Fibroblast of pulmonary artery (primary cell): Measurements from ENCODE around the gene HEYL.
A peak's percentile ranks its signal among the peaks of the same experiment; 100 is the strongest.

Experiments
- DNase-seq: peaks from one replicate; pipeline ENCODE4 v3.0.0-alpha.2; 2010; ENCODE audit warnings: low read depth
- H3K4me3 ChIP-seq: replicated peaks from 2 replicates; pipeline ENCODE4 v1.5.1; 2011; ENCODE audit warnings: low read depth, mild to moderate bottlenecking, control low read depth, low read length, moderate library complexity
- CTCF ChIP-seq: IDR thresholded peaks from 2 replicates; pipeline ENCODE4 v1.5.1; 2011; ENCODE audit warnings: mild to moderate bottlenecking, control low read depth, low read length, inconsistent platforms; ENCODE audit errors: missing control alignments

Gene HEYL

GRCh38 chr1:39622427-39622826, 17.0 kb downstream of the HEYL start:
- DNase-seq, result no peak
- TF ChIP-seq CTCF, result no peak
- H3K4me3 ChIP-seq, result no peak overlapping the region

- TF ChIP-seq CTCF, result no peak
- peak; percentile 43 for DNase-seq
- no peak overlapping the region for H3K4me3 ChIP-seq
Observed at GRCh38 chr1:39620659-39621165, 18.7 kb downstream of the HEYL start.

GRCh38 chr1:39617488-39618049, 21.9 kb downstream of the HEYL start:
- H3K4me3 ChIP-seq, result no peak overlapping the region
- no peak for TF ChIP-seq CTCF
- DNase-seq, result no peak

- TF ChIP-seq CTCF, result no peak
- H3K4me3 ChIP-seq, result no peak overlapping the region
- DNase-seq, result no peak
Observed at GRCh38 chr1:39615086-39615673, 24.3 kb downstream of the HEYL start.

GRCh38 chr1:39614488-39614887, 25.0 kb downstream of the HEYL start:
- DNase-seq, result no peak
- no peak overlapping the region for H3K4me3 ChIP-seq
- no peak for TF ChIP-seq CTCF

GRCh38 chr1:39613250-39613649, 26.2 kb downstream of the HEYL start:
- TF ChIP-seq CTCF, result no peak
- no peak overlapping the region for H3K4me3 ChIP-seq
- no peak for DNase-seq

- no peak overlapping the region for H3K4me3 ChIP-seq
- TF ChIP-seq CTCF, result peak; percentile 47
- DNase-seq, result peak; percentile 21
Observed at GRCh38 chr1:39609618-39610331, 29.7 kb downstream of the HEYL start.
